K562 (cell line): Measurements from ENCODE around the gene AP2S1. TPM values are rescaled to one million over a fixed set of nuclear protein-coding genes. Genes with fewer than 3 reads are reported as not detected.

Source experiments
- ATF7 ChIP-seq: fragments of 450-650 bp; IDR thresholded peaks from 2 replicates; pipeline ENCODE4 v1.7.1; 2014; ENCODE audit warnings: mild to moderate bottlenecking, moderate library complexity
- BCL6 ChIP-seq: fragments of 250-450 bp; sonication (Bioruptor Pico); IDR thresholded peaks from 2 replicates; pipeline ENCODE4 v1.4.0; 2020
- CEBPG ChIP-seq, 3 experiments: fragments of 200-800 bp in 1 of 3; sonication (Bioruptor generic) in 1 of 3; sonication (generic) in 1 of 3; formaldehyde crosslinking in 1 of 3; IDR thresholded peaks in 2 of 3; conservative IDR thresholded peaks in 1 of 3; 2 replicates each; pipeline versions ENCODE4 v1.6.1 to v1.8.0; 2016 to 2022; ENCODE audit warnings: missing compliant biosample characterization in 2 of 3, missing genetic modification characterization in 2 of 3, mild to moderate bottlenecking in 1 of 3, missing genetic modification reagents in 1 of 3
- CHCHD3 ChIP-seq: fragments of 250-450 bp; sonication (Bioruptor Pico); IDR thresholded peaks from 2 replicates; pipeline ENCODE4 v2.1.2; 2022; ENCODE audit warnings: mild to moderate bottlenecking
- HDAC3 ChIP-seq: fragments of 450-650 bp; IDR thresholded peaks from 2 replicates; pipeline ENCODE4 v1.6.1; 2018; ENCODE audit warnings: borderline replicate concordance, mild to moderate bottlenecking, moderate library complexity; ENCODE audit not compliant: partially characterized antibody
- MAZ ChIP-seq, 2 experiments: fragments of 450-650 bp in 1 of 2; sonication (generic) in 1 of 2; formaldehyde crosslinking; IDR thresholded peaks in 1 of 2; conservative IDR thresholded peaks in 1 of 2; 2 replicates each; pipeline versions ENCODE4 v1.4.0 to v1.5.0; 2020; ENCODE audit warnings: mild to moderate bottlenecking in 1 of 2, missing genetic modification reagents in 1 of 2
- PCBP1 ChIP-seq: fragments of 200-400 bp; formaldehyde crosslinking; IDR thresholded peaks from 2 replicates; pipeline ENCODE4 v1.6.1; 2018; ENCODE audit warnings: mild to moderate bottlenecking, low read depth, low read length; ENCODE audit not compliant: poor library complexity, severe bottlenecking
- PHB ChIP-seq: fragments of 250-450 bp; sonication (Bioruptor Pico); IDR thresholded peaks from 2 replicates; pipeline ENCODE4 v1.5.0; 2021
- PHTF2 ChIP-seq: fragments of 250-450 bp; sonication (Bioruptor Pico); IDR thresholded peaks from 2 replicates; pipeline ENCODE4 v1.5.0; 2021; ENCODE audit warnings: mild to moderate bottlenecking
- PML ChIP-seq: IDR thresholded peaks from 2 replicates; pipeline ENCODE4 v1.6.1; 2012; ENCODE audit warnings: low read length, inconsistent platforms
- PTRF ChIP-seq: fragments of 450-650 bp; IDR thresholded peaks from 2 replicates; pipeline ENCODE4 v1.6.1; 2016; ENCODE audit warnings: mild to moderate bottlenecking, missing genetic modification characterization, missing compliant biosample characterization
- RUNX1 ChIP-seq: sonication (generic); IDR thresholded peaks from 2 replicates; pipeline ENCODE4 v1.6.1; 2016; ENCODE audit warnings: antibody characterized with exemption, low read depth
- SLC30A9 ChIP-seq: fragments of 250-450 bp; sonication (Bioruptor Pico); IDR thresholded peaks from 2 replicates; pipeline ENCODE4 v1.8.0; 2022; ENCODE audit warnings: mild to moderate bottlenecking, moderate library complexity
- TBL1XR1 ChIP-seq, 2 experiments: IDR thresholded peaks; 2 replicates each; pipeline ENCODE4 v1.6.1; 2012; ENCODE audit warnings: improper control_type of control experiment in 2 of 2, low read length in 2 of 2, mild to moderate bottlenecking in 1 of 2
- TBP ChIP-seq: optimal IDR thresholded peaks from 2 replicates; pipeline ENCODE3; 2011; ENCODE audit warnings: low read depth, low read length, improper control_type of control experiment
- ZBTB1 ChIP-seq: sonication (generic); formaldehyde crosslinking; IDR thresholded peaks from 2 replicates; pipeline ENCODE4 v1.8.1; 2023; ENCODE audit warnings: missing genetic modification reagents, low read depth, mild to moderate bottlenecking, borderline replicate concordance
- ZBTB2 ChIP-seq: fragments of 450-650 bp; IDR thresholded peaks from 2 replicates; pipeline ENCODE4 v1.6.1; 2016; ENCODE audit warnings: antibody characterized with exemption
- ZBTB5 ChIP-seq: fragments of 450-650 bp; IDR thresholded peaks from 2 replicates; pipeline ENCODE4 v1.6.1; 2017; ENCODE audit warnings: antibody characterized with exemption
- ZNF134 ChIP-seq: fragments of 250-450 bp; sonication (Bioruptor Pico); conservative IDR thresholded peaks from 2 replicates; pipeline ENCODE4 v1.4.0; 2020
- ZNF311 ChIP-seq: fragments of 250-450 bp; sonication (Bioruptor Pico); IDR thresholded peaks from 2 replicates; pipeline ENCODE4 v1.4.0; 2020; ENCODE audit warnings: mild to moderate bottlenecking, moderate library complexity
- ZNF695 ChIP-seq: fragments of 450-650 bp; formaldehyde crosslinking; IDR thresholded peaks from 2 replicates; pipeline ENCODE4 v1.4.0; 2020; ENCODE audit warnings: mild to moderate bottlenecking, moderate library complexity
- ZNF707 ChIP-seq: fragments of 250-450 bp; sonication (Bioruptor Pico); conservative IDR thresholded peaks from 2 replicates; pipeline ENCODE4 v1.8.0; 2022; ENCODE audit warnings: inconsistent platforms, mild to moderate bottlenecking, moderate library complexity
- polyA plus RNA-seq, 8 experiments: library from polyadenylated mRNA; depleted of rRNA in 4 of 8; stranded (reverse) in 5 of 8; unstranded in 3 of 8; fragments of >200 nt; fragmentation: Nextera tagmentation in 2 of 8; fragmentation: Illumina TruSeq in 1 of 8; extraction: Ambion mirVana in 2 of 8; extraction: Trizol in 1 of 8; gene quantifications; 2 replicates each; pipeline versions ENCODE4 v1.2.1 to v1.2.3, GENCODE V29; 2011 to 2014; ENCODE audit warnings: inconsistent platforms in 1 of 8, missing spikeins in 1 of 8
- total RNA-seq, 7 experiments: library from RNA; depleted of rRNA in 6 of 7; stranded (reverse); fragments of >200 nt in 6 of 7; fragmentation: Illumina TruSeq in 2 of 7; extraction: Trizol in 2 of 7; gene quantifications; 2 replicates each; pipeline versions ENCODE4 v1.2.1 to v1.2.3, GENCODE V29; 2011 to 2021; ENCODE audit warnings: low replicate concordance in 1 of 7

Gene AP2S1
- total and polyA plus RNA-seq, 9 of the 15 experiments (the other 6 are each of a cell fraction or from before 2014, with no cell fraction given) = 32.4 to 294 (median 136) TPM

- TF ChIP-seq ZBTB5 (no peak), ZBTB1 (no peak), HDAC3 (no peak), PML (peak; percentile 64), PHTF2 (no peak), CHCHD3 (no peak), ZNF134 (peak; percentile 74; the same call in 1 of the 2 replicates), TBP (peak; percentile 63), ZNF695 (no peak), PHB (CRISPR knock-in tag) (peak; percentile 27; the same call in 1 of the 2 replicates), CEBPG (CRISPR knock-in tag; IDR thresholded peaks at IDR 0.05) (no peak), CEBPG (tag; conservative IDR thresholded peaks at IDR 0.05 in 1 of 2, IDR thresholded peaks at IDR 0.05 in 1 of 2) (no peak), PCBP1 (peak; percentile 68), ZNF311 (peak; percentile 84), ZBTB2 (peak; percentile 63; the same call in 1 of the 2 replicates), ATF7 (peak; percentile 81), TBL1XR1 (IDR thresholded peaks at IDR 0.05; ENCODE audit: low read length in 2 of 2) (peak in 1 of 2 experiments; percentile 38; a peak in 2 of 4 replicates), SLC30A9 (CRISPR knock-in tag) (no peak), ZNF707 (no peak), BCL6 (CRISPR knock-in tag) (peak; percentile 84), PTRF (tag) (no peak), RUNX1 (no peak), MAZ (CRISPR knock-in tag; conservative IDR thresholded peaks at IDR 0.05 in 1 of 2, IDR thresholded peaks at IDR 0.05 in 1 of 2) (peak; percentile 66 to 77; a peak in 2 of 4 replicates)
Observed at GRCh38 chr19:46850228-46851203, at the start of gene AP2S1 (continued).
